GM13977 (cell line): Measurements from ENCODE around the gene FCN3.
"Not testable (repeated sequence)": the region's sequence is repeated elsewhere in the genome, so short reads cannot be mapped to it uniquely, and the experiment has no call there.

Source experiments
- DNase-seq: peaks from one replicate; pipeline ENCODE4 v3.0.0; 2012; ENCODE audit warnings: low spot score
- CTCF ChIP-seq: IDR thresholded peaks from 2 replicates; pipeline ENCODE4 v1.5.1; 2012; ENCODE audit warnings: mild to moderate bottlenecking, control low read depth; ENCODE audit not compliant: insufficient read depth; ENCODE audit errors: extremely low read depth, missing control alignments
- in situ Hi-C: fragments of 300-500 bp; cut with MboI; formaldehyde crosslinking; loops from one replicate; pipeline ENCODE4 v1.12.0; 2022; ENCODE audit warnings: low sequenced_read_pairs, low pct_unique_long_range_greater_than_20kb, mixed read lengths, inconsistent platforms; ENCODE audit not compliant: unreplicated experiment

FCN3 gene

GRCh38 chr1:27406362-27406680, 31.7 kb upstream of the FCN3 start:
- DNase-seq = no peak
- in situ Hi-C loops = no loop called here
- TF ChIP-seq CTCF = no peak

- in situ Hi-C loops, DNase-seq: not testable (repeated sequence)
Measured at GRCh38 chr1:27405598-27406361, 31.2 kb upstream of the FCN3 start.

GRCh38 chr1:27405074-27405473, 30.4 kb upstream of the FCN3 start:
- in situ Hi-C loops = no loop called here
- DNase-seq = no peak
- no peak for TF ChIP-seq CTCF

- DNase-seq = no peak
- in situ Hi-C loops = no loop called here
Measured at GRCh38 chr1:27403931-27404330, 29.3 kb upstream of the FCN3 start.

GRCh38 chr1:27403065-27403726, 28.6 kb upstream of the FCN3 start:
- in situ Hi-C loops = no loop called here
- peak; percentile 65 for TF ChIP-seq CTCF
- peak; percentile 74 for DNase-seq

More at GRCh38 chr1:27403931-27404330, 29.3 kb upstream of the FCN3 start:
- no peak for TF ChIP-seq CTCF

GRCh38 chr1:27402349-27402754, 27.7 kb upstream of the FCN3 start:
- TF ChIP-seq CTCF = peak; percentile 47
- DNase-seq = no peak
- in situ Hi-C loops = no loop called here

- DNase-seq = no peak
- in situ Hi-C loops = no loop called here
- no peak for TF ChIP-seq CTCF
Measured at GRCh38 chr1:27400963-27401341, 26.3 kb upstream of the FCN3 start.
